ENCODE data around the gene LCN10.

LCN10 gene

DNA sequence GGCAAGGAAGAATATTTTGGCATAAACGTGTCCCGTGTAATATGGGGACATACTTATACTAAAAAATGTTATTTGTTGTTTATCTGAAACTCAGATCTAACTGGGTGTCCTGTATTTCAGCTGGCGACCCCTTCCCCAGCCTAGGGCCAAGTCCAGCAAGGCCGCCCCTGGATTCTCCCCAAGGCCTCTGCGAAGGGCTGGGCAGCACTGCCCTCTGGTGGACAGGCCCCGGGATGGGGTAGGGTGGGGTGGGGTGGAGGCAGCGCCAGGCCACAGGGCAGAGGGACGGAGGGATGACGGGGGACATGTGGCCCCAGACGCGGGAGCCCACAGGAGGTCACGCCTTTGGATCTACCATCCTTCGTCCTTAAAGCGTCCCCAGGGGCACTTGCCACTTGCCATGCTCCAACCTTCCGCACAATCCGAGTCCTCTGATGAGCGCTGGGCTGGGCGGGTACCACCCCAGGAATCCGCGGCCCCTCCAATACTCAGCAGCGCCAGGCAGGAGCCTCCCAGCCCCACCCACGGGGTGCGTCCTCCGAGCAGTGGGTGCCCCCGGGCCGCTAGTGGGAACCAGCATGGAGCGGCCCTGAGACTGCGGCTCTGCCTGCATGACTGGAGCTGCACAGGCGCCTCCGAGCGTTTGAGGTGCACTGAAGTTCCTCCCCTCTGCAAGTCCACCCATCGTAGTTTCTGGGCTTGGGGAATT, 48.4 kb downstream of the LCN10 start:
- TF ChIP-seq, protein P1, sequence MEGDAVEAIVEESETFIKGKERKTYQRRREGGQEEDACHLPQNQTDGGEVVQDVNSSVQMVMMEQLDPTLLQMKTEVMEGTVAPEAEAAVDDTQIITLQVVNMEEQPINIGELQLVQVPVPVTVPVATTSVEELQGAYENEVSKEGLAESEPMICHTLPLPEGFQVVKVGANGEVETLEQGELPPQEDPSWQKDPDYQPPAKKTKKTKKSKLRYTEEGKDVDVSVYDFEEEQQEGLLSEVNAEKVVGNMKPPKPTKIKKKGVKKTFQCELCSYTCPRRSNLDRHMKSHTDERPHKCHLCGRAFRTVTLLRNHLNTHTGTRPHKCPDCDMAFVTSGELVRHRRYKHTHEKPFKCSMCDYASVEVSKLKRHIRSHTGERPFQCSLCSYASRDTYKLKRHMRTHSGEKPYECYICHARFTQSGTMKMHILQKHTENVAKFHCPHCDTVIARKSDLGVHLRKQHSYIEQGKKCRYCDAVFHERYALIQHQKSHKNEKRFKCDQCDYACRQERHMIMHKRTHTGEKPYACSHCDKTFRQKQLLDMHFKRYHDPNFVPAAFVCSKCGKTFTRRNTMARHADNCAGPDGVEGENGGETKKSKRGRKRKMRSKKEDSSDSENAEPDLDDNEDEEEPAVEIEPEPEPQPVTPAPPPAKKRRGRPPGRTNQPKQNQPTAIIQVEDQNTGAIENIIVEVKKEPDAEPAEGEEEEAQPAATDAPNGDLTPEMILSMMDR (IDR thresholded peaks at IDR 0.05; ENCODE audit: unreplicated experiment in 3 of 3) = peak; percentile 49 to 68 (median 55)
- Mint-ChIP-seq H3K27me3 (ENCODE audit: low read depth) (peaks cover 25% of the 10 kb centered on the region), H3K27ac (no peak overlapping the region), H3K4me3 (no peak overlapping the region), H3K9me3 (no peaks in the 10 kb centered on the region), H3K36me3 (ENCODE audit: low read depth) (no peaks in the 10 kb centered on the region), H3K4me1 (peaks cover 12% of the 10 kb centered on the region)

DNA sequence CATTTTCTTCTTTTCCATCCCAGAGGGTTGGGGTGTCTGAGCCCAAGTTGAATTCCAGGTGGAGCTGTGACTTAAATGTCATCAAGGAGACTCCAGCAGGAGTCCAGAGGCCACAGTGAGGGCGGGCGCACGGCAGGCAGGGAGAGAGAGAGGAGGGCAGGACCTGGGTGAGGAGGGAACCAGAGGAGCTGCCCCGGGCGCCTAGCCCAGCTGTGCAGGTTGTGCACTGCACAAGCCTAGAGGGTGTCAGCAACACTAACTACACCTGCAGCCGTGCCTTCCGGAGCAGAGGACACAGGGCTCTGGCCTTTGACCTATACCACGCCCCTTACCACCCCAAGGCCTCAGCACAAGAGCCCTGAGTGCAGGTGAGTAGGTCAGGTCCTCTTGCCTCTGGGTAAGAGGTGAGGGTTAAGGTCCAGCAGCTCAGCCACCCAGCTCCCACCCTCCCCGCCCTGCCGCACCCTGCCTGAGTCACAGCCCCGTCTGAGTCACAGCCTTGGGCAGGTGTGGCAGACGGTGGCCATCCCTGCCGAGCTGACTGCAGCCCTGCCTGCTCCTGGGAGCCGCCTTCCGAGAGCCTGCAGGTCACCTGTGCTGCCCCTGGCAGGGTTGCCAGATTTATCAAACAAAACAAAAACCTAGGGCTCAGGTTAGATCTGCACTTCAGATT, 49.1 kb downstream of the LCN10 start:
- H3K9me3 Mint-ChIP-seq = no peaks in the 10 kb centered on the region
- H3K4me1 Mint-ChIP-seq = peaks cover 12% of the 10 kb centered on the region
- peak overlapping the region in 2 of 3 experiments; percentile 19 to 72 for H3K27ac Mint-ChIP-seq
- H3K27me3 Mint-ChIP-seq (ENCODE audit: low read depth) = peaks cover 18% of the 10 kb centered on the region
- H3K36me3 Mint-ChIP-seq (ENCODE audit: low read depth) = no peaks in the 10 kb centered on the region
- TF ChIP-seq, protein P1 (IDR thresholded peaks at IDR 0.05; ENCODE audit: unreplicated experiment in 3 of 3) = no peak
- no peak overlapping the region for H3K4me3 Mint-ChIP-seq

DNA sequence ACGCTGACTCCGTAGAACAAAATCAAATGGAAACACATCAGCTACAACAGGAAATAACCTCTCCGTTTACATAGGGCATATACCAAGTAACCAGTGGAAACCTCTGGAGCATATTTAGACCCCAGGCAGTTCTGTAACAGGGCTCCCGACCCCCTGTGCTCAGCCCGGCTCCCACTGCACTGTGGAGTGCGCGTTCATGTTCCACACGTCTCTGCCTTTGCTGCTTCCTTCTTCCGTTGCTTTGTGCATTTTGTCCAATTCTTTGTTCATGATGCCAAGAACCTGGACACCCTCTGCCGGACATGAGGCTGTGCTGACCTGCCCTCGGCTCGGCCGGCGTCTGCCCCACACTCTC, 49.6 kb downstream of the LCN10 start:
- no peaks in the 10 kb centered on the region for H3K9me3 Mint-ChIP-seq
- H3K27ac Mint-ChIP-seq = peak overlapping the region in 2 of 3 experiments; percentile 19 to 72
- H3K27me3 Mint-ChIP-seq (ENCODE audit: low read depth) = peaks cover 13% of the 10 kb centered on the region
- TF ChIP-seq, protein P1 (IDR thresholded peaks at IDR 0.05; ENCODE audit: unreplicated experiment in 3 of 3) = no peak
- peaks cover 12% of the 10 kb centered on the region for H3K4me1 Mint-ChIP-seq
- H3K4me3 Mint-ChIP-seq = no peak overlapping the region
- no peaks in the 10 kb centered on the region for H3K36me3 Mint-ChIP-seq (ENCODE audit: low read depth)

DNA sequence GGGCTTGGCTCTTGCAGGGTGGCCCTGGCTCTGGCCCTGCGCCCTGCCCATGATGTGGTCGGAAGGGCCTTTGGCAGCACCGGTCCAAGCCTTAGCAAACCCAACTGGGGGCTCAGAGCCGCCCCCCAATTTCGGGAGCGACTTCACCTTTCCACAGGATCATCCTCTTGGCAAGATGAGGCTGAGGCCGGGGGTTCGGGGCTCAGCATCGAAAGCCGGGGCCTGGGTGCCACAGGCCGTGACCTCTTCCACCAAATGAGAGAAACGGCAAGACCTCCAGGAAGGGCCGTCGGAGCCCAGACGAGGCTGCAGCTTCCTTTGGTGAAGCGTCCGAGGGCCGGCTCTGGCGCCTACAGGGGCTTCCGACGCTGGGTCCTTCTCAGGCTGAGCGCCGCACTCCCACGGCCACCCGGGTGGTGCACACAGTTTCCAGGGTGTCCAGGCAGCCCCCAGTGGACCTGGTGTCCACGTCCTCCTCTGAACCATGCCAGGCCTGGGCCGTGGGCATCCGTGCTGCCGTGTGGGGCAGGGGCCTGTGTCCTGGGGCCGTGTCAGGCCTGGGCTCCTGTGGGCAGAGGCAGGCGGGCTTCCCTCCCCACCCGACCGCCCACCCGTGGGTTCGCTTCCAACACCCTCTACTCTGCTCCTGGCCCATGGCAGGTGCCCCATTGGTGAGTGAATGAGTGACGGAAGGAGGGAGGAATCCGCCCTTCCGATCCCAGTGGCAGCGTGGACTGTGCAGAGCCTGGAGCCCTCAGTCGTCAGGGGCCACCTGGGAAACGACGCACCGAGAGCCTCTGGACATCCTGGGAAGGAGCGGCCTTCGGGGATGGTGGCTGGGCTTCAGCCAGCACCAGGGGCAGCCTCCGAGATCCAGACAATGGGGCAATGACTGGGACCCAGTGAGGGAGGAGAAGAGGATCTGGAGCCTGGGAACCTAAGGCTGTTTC, 50.3 kb downstream of the LCN10 start:
- H3K4me3 Mint-ChIP-seq = no peak overlapping the region
- H3K9me3 Mint-ChIP-seq = no peaks in the 10 kb centered on the region
- peaks cover 7% of the 10 kb centered on the region for H3K27me3 Mint-ChIP-seq (ENCODE audit: low read depth)
- TF ChIP-seq, protein P1 (IDR thresholded peaks at IDR 0.05; ENCODE audit: unreplicated experiment in 3 of 3) = no peak
- H3K36me3 Mint-ChIP-seq (ENCODE audit: low read depth) = no peaks in the 10 kb centered on the region
- H3K4me1 Mint-ChIP-seq = peaks cover 11% of the 10 kb centered on the region
- peak overlapping the region in 2 of 3 experiments; percentile 19 to 72 for H3K27ac Mint-ChIP-seq

DNA sequence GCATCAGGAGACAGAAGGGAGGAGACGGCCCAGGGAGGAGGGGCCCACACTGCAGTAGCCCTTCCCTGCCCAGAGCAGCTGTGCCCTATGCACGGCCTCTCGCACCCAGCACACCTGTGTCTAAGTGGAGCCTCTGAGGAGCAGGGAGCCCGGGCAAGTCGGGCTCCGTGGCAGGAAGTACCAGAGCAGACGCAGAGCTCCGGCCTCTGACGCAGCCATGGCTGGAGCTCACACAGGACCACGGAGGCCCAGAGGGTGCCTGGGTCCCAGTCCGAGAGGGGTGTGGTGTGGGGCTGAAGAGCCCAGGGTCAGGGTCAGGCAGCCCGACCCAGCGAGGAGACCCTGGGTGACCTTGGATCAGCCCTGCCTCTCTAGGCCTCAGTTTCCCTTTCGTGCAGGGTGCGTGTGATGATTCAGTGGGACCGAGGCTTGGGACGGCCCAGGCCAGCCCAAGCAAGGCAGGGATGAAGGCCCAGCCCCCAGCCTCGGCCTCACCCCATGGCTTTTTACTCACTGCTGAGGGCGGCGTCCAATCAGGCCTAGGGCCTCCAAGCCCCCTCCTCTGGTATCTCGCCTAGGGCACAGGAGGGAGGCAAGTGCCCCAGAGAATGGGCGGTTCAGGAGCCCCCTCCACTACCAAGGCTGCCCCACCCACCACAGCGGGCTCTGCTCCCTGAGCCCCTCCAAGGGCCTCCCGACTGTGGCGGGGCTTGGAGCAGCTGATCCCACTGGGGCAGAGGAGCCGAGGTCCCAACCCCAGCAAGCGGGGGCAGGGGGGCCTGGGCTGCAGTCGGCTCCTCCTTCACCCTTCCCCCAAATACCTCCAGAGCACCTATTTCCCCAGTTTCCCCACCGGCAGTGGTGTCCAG, 51.2 kb downstream of the LCN10 start:
- no peak overlapping the region for H3K4me3 Mint-ChIP-seq
- H3K9me3 Mint-ChIP-seq = no peaks in the 10 kb centered on the region
- H3K36me3 Mint-ChIP-seq (ENCODE audit: low read depth) = no peaks in the 10 kb centered on the region
- peaks cover 5% of the 10 kb centered on the region for H3K27me3 Mint-ChIP-seq (ENCODE audit: low read depth)
- H3K4me1 Mint-ChIP-seq = peaks cover 7% of the 10 kb centered on the region
- H3K27ac Mint-ChIP-seq = peak overlapping the region in 1 of 3 experiments; percentile 27
- TF ChIP-seq, protein P1 (IDR thresholded peaks at IDR 0.05; ENCODE audit: unreplicated experiment in 3 of 3) = no peak

Data from nephron (organoid).